Fibroblast of skin of scalp (primary cell): ENCODE results near the gene MFSD8. TPM values are rescaled to one million over a fixed set of nuclear protein-coding genes. Genes with fewer than 3 reads are reported as not detected.
"Not testable (repeated sequence)": the region's sequence is repeated elsewhere in the genome, so short reads cannot be mapped to it uniquely, and the experiment has no call there.

Experiments used
- DNase-seq: peaks from one replicate; pipeline ENCODE4 v3.0.0-alpha.2; 2013
- polyA plus RNA-seq, 2 experiments: library from polyadenylated mRNA; unstranded; fragments of 120-200 nt; gene quantifications; one replicate each; pipeline ENCODE4 v1.2.1, GENCODE V29; 2013; ENCODE audit not compliant: insufficient read length in 2 of 2

MFSD8 gene
- 11.3 TPM for polyA plus RNA-seq (2013, experiment 1 of 2; ENCODE audit: insufficient read length)
- polyA plus RNA-seq (2013, experiment 2 of 2; ENCODE audit: insufficient read length): 13.8 TPM

GRCh38 chr4:127965062-127965802 is at the start of gene MFSD8, which contains the start of gene ABHD18:
TSS of gene MFSD8 (minus strand) at chr4:127965173. CDS start at chr4:127965133, 40 bp downstream.
TSS of gene ABHD18 (plus strand) at chr4:127965406. CDS start at chr4:127982956, 17,550 bp downstream.
- DNase-seq: peak; percentile 98

GRCh38 chr4:128009428-128009827 is 44.5 kb upstream of the MFSD8 start:
- DNase-seq: no peak

GRCh38 chr4:128006592-128006991 is 41.6 kb upstream of the MFSD8 start:
- peak; percentile 5 for DNase-seq

- DNase-seq: peak; percentile 5
These were observed 32.8 kb upstream of the MFSD8 start for GRCh38 chr4:127997534-127998388.

- DNase-seq: not testable (repeated sequence)
These were observed 31.5 kb upstream of the MFSD8 start for GRCh38 chr4:127996521-127996920.

- peak; percentile 11 for DNase-seq
These were observed 30.8 kb upstream of the MFSD8 start for GRCh38 chr4:127995776-127996175.

- DNase-seq: no peak
These were observed 28.2 kb upstream of the MFSD8 start for GRCh38 chr4:127993151-127993550.

- DNase-seq: no peak
These were observed 23.7 kb upstream of the MFSD8 start for GRCh38 chr4:127988638-127989037.

- DNase-seq: no peak
These were observed 21.0 kb upstream of the MFSD8 start for GRCh38 chr4:127985989-127986388.

GRCh38 chr4:127982445-127982844 is 17.5 kb upstream of the MFSD8 start:
- DNase-seq: no peak

- DNase-seq: no peak
These were observed 14.0 kb upstream of the MFSD8 start for GRCh38 chr4:127978930-127979329.

- no peak for DNase-seq
These were observed 10.3 kb upstream of the MFSD8 start for GRCh38 chr4:127975121-127975770.

GRCh38 chr4:127970925-127971324 is 6.0 kb upstream of the MFSD8 start:
- DNase-seq: not testable (repeated sequence)

GRCh38 chr4:127968586-127968985 is 3.6 kb upstream of the MFSD8 start:
- DNase-seq: no peak

- DNase-seq: no peak
These were observed 2.3 kb upstream of the MFSD8 start for GRCh38 chr4:127967141-127967775.

- peak; percentile 9 for DNase-seq
These were observed 816 bp upstream of the MFSD8 start for GRCh38 chr4:127965803-127966175.

- not testable (repeated sequence) for DNase-seq
These were observed 429 bp downstream of the MFSD8 start for GRCh38 chr4:127964426-127965061.

GRCh38 chr4:127963633-127964398 is 1.2 kb downstream of the MFSD8 start:
- not testable (repeated sequence) for DNase-seq

GRCh38 chr4:127959794-127960193 is 5.2 kb downstream of the MFSD8 start:
- peak; percentile 12 for DNase-seq

- no peak for DNase-seq
These were observed 7.9 kb downstream of the MFSD8 start for GRCh38 chr4:127957105-127957504.

- DNase-seq: peak; percentile 44
These were observed 28.0 kb downstream of the MFSD8 start for GRCh38 chr4:127936974-127937373.
